HG03025 (cell line): ENCODE results near the gene MYPN.

Experiments used
- ATAC-seq: cut with Tn5 transposase; IDR thresholded peaks from one replicate; pipeline ENCODE4 v1.9.1; 2021; ENCODE audit warnings: mild to moderate bottlenecking, moderate library complexity; ENCODE audit not compliant: unreplicated experiment, low FRiP score

The MYPN gene

GRCh38 chr10:68087685-68088401 lies 21.4 kb upstream of the MYPN start:
- no peak for ATAC-seq

DNA sequence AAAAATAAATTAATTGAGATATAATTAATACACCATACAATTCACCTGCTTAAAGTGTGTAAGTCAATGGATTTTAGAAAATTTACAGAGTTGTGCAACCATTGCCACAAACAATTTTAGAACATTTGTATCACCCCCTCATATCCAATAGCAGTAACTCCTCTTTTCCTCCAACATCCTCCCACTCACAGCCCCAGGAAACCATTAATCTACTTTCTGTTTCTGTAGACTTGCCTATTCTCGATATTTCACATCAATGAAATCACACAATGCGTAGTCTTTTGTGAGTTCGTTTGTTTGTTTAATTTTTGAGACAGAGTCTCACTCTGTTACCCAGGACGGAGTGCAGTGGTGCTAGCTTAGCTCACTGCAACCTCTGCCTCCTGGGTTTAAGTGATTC lies 20.5 kb upstream of the MYPN start:
- no peak for ATAC-seq

GRCh38 chr10:68090586-68090985 lies 18.7 kb upstream of the MYPN start:
- ATAC-seq, result no peak

DNA sequence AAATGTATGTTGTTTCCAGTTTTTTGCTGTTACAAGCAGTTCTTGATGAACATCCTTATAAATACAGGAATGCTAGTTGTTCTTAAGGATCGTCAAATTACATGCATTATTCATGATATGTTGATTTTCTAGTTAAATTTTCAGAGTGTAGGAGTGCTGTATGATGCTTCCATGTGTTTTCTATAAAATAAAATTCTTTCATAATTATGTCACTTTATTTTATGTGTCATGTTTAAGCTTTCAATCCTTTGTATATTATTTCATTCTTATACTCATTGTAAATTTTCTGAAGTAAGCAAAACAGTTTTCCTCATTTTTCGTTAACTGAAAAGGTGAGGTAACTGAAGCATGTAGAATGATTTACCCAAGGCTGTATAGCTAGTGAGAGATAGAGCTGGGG lies 16.8 kb upstream of the MYPN start:
- no peak for ATAC-seq

DNA sequence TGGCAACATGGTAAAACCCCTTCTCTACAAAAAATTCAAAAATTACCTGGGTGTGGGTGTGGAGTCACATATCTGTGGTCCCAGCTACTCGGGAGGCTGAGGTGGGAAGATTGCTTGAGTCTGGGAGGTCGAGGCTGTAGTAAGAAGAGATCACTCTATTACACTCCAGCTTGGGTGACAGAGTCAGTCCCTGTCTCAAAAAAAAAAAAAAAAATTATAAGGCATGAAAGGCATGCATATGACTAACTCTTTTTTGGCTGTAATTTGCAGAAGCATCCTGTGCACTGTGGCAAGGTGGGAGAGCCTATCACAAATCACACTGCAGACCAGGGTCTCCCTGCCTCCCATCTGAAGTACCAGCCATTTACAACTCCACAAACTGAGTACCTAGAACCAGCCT lies 14.1 kb upstream of the MYPN start:
- no peak for ATAC-seq

DNA sequence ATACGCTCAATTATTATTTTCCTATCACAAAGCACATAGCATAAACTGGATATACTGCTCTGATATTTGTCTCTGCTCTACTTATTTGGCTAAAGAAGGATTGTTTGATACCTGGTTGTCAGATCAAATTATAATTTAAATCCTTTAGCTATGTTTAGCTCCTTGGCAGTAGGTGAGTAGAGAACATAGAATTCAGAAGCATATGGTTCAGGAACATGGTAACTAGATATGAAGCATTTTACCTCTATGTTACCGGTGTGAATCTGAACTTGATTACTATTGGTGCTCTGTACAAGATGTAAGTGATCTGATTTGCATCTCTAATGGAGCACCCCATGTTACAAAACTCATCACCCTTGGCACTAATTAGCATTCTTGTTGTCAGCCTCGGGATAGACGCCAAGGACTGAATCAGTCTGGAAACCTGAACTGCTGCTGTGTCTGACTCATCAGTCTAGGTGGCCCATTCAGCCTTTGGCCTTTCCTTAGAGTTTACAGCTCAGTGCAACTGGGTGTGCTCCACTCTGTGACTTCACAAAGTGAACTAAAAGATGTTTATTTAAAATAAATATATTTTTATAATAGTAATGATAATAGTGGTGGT lies 12.3 kb upstream of the MYPN start:
- ATAC-seq, result no peak

DNA sequence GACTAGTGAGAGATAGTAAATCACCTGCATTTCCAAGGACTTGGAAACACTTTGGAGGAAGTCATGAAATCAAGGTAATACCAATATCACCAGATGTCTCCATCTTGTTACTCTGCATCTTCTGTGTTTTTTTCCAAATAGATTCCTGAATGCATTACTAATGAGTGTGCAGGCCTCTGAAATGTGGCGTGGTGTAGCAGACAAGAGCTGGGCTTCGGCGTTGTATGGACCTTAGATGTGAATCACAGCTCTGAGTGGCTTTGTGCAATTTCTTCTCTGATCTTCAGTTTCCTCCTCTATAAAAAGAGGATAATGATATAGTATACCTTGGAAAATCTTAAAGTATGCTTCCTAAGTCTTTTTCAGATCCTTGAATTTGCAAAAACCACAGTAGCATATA lies 9.6 kb upstream of the MYPN start:
- ATAC-seq, result no peak

- no peak for ATAC-seq
Measured at GRCh38 chr10:68101066-68101465, 8.2 kb upstream of the MYPN start.

GRCh38 chr10:68103261-68103878 lies 5.9 kb upstream of the MYPN start:
- ATAC-seq, result no peak

DNA sequence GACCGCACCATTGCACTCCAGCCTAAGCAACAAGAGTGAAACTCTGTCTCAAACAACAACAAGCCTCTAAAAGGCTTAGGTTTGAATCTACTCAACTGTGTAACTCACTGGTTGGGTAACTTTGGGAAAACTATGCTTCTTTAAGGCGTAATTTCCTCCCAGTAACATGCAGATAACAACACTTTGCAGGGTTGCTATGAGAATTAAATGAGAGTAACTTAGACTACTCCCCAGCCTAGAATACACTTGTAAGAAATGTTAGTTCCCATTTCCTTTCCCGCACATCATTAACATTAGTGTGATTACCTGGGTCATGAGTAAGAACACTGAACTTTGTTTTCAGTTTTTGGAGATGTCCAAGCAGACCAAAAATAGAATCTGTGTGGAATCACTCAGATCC lies 5.4 kb upstream of the MYPN start:
- ATAC-seq, result no peak

GRCh38 chr10:68105820-68106219 lies 3.5 kb upstream of the MYPN start:
- ATAC-seq, result no peak

DNA sequence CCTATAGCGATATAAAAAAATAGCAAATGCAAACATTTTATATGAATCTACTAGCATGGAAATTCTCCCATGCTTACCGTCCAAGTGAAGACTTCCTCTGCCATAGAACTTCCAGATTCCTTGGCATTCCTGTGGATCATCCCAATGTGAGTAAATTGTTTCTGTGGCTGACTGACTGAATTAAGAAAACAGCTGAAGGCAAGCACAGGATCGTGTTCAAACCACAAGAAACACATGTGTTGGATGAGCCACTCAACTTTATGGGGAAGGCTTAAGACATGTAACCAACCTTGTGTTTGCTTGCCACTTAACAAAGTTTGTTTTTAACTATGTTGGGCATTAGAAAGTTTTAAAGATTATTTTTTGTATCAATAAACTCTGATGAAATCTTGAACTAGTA lies 2.6 kb upstream of the MYPN start:
- ATAC-seq, result no peak

- no peak for ATAC-seq
Measured at GRCh38 chr10:68107651-68108050, 1.6 kb upstream of the MYPN start.

DNA sequence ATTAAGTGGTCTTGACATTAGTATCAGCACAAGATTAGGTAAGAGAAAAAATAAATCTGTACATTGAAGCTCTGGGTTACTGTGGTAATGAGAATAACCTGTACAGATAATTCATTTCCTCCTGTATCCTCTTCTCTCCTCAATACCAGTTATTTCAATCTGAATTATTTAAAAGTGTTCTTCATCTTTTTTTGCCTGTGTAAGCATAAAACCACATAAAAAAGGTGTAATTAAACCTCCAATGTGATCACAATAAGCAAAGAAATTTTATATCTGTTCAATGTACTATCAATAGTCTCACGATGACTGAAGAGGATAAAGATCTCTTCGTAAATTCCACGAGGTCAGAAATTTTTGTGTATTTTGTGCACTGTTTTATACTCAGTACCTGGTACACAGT lies 1.2 kb upstream of the MYPN start:
- ATAC-seq, result no peak

GRCh38 chr10:68108653-68109052 lies 635 bp upstream of the MYPN start:
- no peak for ATAC-seq

- ATAC-seq, result no peak
Measured at GRCh38 chr10:68110027-68110426, 739 bp downstream of the MYPN start.

DNA sequence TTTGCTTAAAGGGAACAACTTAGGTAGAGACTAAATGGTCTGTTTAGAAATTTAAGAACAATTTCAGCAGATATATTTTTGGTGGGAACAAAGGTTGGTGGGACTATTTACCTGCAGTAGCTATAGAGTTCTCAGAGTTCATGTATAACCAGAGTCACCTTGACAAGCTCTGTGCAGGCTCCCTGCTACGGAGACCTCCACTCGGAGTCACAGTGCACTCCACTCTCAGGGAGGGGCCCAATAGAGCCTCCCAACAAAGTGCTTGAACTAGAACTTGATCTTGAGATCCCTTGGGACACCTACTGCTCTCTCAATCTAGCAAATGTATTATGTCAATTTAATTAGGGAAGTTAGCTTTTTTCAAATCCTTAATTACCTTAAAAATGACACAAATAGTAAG lies 2.3 kb downstream of the MYPN start:
- no peak for ATAC-seq

DNA sequence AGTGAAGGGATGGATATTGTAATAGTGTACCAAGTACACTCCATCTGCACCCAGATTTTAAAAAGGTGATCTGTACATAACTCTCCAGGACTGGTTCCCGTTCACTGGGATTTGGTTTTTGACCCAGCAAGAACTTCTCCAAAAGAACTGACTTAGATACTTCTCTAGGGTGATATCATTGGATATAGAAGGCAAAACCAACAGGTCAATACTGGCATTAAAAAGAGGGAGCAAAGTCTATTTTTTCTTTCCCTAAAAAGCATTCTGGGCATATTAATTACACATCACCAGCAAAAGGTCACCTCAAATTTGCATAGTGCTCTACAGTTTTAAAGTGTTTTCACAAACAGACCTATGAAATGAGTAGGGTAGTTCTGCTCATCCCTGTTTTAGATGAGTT lies 3.5 kb downstream of the MYPN start:
- ATAC-seq, result no peak

- ATAC-seq, result no peak
Measured at GRCh38 chr10:68118657-68119056, 9.4 kb downstream of the MYPN start.

DNA sequence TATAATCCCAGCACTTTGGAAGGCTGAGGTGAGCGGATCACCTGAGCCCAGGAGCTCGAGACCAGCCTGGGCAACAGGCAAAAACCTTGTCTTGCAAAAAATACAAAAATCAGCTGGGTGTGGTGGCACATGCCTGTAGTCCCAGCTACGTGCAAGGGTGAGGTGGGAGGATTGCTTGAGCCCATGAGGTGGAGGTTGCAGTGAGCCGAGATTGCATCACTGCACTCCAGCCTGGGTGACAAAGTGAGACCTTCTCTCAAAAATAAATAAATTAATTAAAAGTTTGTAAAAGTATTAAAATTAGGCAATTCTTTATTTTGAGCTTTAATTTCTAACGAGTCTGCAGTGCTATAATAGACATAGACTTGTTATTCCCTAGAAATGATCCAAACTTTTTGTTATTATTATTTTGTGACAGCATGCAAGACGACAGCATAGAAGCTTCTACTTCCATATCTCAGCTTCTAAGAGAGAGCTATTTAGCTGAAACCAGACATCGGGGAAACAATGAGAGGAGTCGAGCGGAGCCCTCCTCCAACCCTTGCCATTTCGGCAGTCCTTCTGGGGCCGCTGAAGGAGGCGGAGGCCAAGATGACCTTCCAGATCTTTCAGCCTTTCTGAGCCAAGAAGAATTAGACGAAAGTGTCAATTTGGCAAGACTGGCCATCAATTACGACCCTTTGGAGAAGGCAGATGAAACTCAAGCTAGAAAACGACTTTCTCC lies 11.9 kb downstream of the MYPN start:
- no peak for ATAC-seq

- ATAC-seq, result no peak
Measured at GRCh38 chr10:68121852-68122251, 12.6 kb downstream of the MYPN start.

GRCh38 chr10:68124718-68125117 lies 15.4 kb downstream of the MYPN start:
- ATAC-seq, result no peak
